Skin of body (tissue), 2 donors: Measurements from ENCODE around the gene GPRASP1. TPM values are rescaled to one million over a fixed set of nuclear protein-coding genes. Genes with fewer than 3 reads are reported as not detected.
A peak's percentile ranks its signal among the peaks of the same experiment; 100 is the strongest.
"Not testable (repeated sequence)": the region's sequence is repeated elsewhere in the genome, so short reads cannot be mapped to it uniquely, and the experiment has no call there.

ENCODE experiments used
- DNase-seq: peaks from one replicate; lab custom pipeline; 2025; lab: John Stamatoyannopoulos, UW
- total RNA-seq: library from RNA; depleted of rRNA; stranded (reverse); fragments of >200 nt; gene quantifications from one replicate; pipeline ENCODE4 v1.2.3, GENCODE V29; 2014

Gene GPRASP1
- 12.4 TPM for total RNA-seq

DNA sequence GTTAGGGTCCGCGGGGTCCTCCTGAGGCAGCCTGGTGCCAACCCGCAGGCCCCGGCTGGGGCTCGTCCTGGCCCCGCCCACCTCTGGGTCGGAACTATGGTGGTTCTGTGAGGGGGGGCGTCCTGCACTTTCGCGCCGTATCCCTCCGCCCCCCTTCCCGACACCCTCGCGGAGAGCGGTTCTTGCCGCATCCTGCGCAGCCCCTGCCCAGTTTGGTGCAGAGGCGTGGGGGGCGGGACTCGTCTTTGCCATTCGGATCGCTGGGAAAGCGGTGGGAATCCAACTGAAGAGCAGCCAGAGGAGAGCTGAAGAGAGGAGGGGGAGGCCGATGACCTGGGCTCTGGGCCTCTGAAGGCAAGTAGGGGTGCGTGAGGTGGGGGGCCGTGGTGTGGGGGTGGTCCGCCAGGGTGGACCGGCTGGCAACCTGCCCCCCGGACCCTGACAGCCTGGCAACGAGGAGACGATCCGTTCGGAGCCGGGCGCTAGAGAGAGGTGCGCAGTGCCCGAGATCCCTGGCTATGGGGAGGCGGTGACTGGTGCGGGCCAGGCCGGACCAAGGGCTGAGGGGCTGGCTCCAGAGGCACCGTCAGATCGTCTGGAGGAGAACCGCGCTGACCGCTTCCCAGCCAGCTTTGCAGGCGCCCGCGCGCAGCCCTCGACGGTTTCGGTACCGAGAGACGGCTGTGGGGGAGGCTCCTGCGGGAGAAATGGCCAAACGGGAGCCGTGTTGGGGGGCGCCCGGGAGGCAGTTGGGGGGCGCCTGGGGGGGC lies at the start of gene GPRASP1:
Gene GPRASP1 (plus strand): TSS at position 242 of the 770 bp plus-strand sequence. CDS start 2,431 bp downstream, outside the sequence.
- DNase-seq: peak; percentile 18

DNA sequence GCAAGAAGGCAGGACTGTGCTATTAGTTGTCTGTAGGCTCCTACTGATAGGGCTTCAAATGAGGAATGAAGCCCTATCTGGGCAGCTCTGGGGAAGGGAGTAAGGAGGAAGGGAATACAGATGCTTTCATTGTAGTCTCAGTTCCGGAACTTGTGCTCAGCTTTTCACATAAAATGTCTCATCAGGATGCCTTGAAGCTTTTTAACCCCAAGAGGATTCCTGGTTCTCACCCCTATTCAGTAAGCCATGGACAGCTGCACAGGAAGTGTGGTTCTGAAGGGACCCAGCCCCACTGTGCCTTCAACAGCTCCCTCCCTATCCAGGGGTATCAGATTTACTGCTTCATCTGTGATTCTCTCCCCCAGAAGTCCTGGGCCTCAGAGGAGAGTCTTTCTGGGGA lies 47.0 kb upstream of the GPRASP1 start:
- DNase-seq: peak; percentile 0

GRCh38 chrX:102606115-102606514 lies 45.2 kb upstream of the GPRASP1 start:
- no peak for DNase-seq

DNA sequence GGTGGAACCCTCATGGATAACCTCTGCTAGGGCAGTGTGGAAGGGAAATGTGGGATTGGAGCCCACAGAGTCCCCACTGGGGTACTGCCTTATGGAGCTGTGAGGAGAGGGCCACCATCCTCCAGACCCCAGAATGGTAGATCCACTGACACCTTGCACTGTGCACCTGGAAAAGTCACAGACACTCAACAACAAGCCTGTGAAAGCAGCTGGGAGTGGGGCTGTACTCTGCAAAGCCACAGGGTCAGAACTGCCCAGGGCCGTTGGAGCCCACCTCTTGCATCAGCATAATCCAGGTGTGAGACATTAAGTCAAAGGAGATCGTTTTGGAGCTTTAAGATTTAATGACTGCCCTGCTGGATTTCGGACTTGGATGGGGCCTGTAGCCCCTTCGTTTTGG lies 40.4 kb upstream of the GPRASP1 start:
- DNase-seq: no peak

GRCh38 chrX:102624105-102624504 lies 27.2 kb upstream of the GPRASP1 start:
- DNase-seq: no peak

DNA sequence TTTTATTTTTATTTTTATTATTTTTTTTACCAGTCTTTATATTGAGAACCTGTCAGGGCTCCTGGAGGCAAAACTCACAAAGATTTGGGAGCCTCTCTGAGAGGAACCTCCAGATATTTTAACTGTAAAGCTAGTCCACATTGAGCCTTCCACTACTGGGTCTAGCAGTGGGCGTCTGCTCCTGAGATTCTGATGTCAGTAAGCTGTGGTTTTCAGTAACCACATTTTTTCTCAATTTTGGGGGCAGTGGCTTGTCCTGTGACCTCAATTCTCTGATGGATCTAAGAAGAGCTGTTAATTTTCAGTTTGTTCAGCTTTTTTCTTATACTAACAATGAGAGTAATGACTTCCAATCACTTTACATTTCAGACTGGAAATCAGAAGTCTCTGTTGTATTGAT lies 23.6 kb upstream of the GPRASP1 start:
- DNase-seq: no peak

- no peak for DNase-seq
Measured at GRCh38 chrX:102637561-102637960, 13.7 kb upstream of the GPRASP1 start.

DNA sequence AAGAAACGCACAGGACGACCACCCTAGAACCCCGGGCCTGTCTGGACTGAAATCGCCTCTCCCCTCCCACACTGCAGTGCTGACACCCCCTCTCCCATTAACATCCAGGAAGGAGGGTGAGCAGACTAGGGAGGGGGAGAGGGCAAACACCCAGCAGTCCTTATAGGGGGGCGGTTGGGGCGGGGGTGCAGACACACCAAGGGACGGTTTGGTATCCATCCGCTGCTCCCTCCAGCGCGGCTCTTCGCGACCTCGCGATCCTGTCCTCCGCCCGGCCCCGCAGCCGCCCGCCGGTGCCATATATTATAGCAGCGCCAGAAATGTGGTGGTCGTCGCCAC lies 411 bp upstream of the GPRASP1 start:
- DNase-seq: no peak

GRCh38 chrX:102652031-102652688 lies 877 bp downstream of the GPRASP1 start:
- DNase-seq: peak; percentile 15

DNA sequence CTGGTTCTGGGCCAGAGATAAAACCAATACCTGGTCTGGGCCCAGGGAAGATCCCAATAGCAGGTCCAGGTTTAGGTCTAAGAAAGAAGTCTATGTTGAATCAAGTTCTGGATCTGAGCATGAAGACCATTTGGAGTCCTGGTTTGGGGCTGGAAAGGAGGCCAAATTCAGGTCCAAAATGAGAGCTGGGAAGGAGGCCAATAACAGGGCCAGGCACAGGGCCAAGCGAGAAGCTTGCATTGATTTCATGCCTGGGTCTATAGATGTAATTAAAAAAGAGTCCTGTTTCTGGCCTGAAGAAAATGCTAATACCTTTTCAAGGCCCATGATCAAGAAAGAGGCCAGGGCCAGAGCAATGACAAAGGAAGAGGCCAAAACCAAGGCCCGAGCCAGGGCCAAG lies 3.4 kb downstream of the GPRASP1 start:
- DNase-seq: no peak

DNA sequence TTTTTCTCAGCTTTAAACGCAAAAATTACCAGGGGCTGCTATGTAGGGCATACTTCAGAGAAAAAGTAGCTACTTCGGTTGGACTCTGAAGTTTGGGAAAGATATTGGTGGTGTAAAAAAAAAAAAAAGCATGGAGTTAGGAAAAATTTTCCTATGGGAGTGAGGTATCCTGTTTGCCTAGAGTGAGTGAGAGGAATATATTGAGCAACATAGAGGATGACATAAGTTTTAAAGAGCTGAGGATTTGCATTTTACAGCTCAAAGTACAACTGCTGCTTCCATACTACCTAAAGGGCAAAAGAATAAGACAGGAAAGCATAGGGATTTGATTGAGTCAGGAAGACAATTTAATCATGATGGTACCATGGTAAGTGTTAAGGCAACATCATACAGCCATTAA lies 7.3 kb downstream of the GPRASP1 start:
- DNase-seq: no peak

- DNase-seq: peak; percentile 71
Measured at GRCh38 chrX:102659790-102660757, 8.8 kb downstream of the GPRASP1 start.

- not testable (repeated sequence) for DNase-seq
Measured at GRCh38 chrX:102663820-102664219, 12.5 kb downstream of the GPRASP1 start.

GRCh38 chrX:102667034-102667433 lies 15.8 kb downstream of the GPRASP1 start:
- not testable (repeated sequence) for DNase-seq

- no peak for DNase-seq
Measured at GRCh38 chrX:102669526-102669925, 18.2 kb downstream of the GPRASP1 start.

- DNase-seq: no peak
Measured at GRCh38 chrX:102672856-102673255, 21.6 kb downstream of the GPRASP1 start.

DNA sequence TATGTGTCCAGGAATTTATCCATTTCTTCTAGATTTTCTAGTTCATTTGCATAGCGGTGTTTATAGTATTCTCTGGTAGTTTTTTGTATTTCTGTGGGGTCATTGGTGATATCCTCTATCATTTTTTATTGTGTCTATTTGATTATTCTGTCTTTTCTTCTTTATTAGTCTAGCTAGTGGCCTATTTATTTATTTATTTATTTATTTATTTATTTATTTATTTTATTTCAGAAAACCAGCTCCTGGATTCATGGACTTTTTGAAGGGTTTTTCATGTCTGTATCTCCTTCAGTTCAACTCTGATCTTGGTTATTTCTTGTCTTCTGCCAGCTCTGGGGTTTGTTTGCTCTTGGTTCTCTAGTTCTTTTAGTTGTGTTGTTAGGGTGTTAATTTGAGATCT lies 26.2 kb downstream of the GPRASP1 start:
- DNase-seq: not testable (repeated sequence)

GRCh38 chrX:102684772-102685520 lies 33.7 kb downstream of the GPRASP1 start:
- DNase-seq: no peak

DNA sequence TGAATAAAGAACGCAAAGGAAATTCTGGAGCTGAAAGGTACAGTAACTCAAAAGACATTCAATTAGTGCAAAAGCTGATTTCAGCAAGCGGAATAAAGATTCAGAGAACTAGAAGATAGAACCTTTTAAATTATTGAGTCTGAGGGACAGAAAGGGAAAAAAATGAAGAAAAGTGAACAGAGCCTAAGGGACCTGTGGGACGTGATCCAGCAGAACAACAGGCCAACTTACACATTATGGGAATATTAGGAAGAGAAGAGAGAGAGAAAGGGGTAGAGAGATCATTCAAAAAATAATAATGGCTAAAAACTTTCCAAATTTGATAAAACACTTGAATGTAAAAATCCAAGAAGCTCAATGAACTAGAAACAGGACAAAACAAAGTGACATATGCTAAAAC lies 43.5 kb downstream of the GPRASP1 start:
- DNase-seq: no peak

- no peak for DNase-seq
Measured at GRCh38 chrX:102696306-102696705, 45.0 kb downstream of the GPRASP1 start.

- DNase-seq: peak; percentile 93
Measured at GRCh38 chrX:102697494-102697893, 46.2 kb downstream of the GPRASP1 start.
